ENCODE measurements around the gene TLE1.

DNA sequence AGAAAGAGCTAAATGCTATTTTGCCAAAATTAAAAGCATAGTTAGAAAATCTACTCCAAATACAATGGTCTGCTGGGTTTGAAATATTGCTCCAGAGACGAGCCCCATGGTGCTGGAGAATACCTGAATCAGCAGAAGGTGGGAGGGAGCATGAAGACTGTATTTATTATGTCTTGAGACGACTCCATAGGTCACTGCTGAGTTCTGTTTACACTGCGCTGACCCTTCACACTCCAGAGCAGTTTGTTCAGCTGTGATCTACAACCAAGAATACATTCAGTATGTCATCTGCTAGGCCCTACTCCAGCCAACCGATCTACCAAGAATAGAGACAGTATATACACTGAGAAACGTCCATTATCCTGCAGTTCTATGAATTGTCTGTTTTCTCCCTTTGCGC is 150.5 kb downstream of the TLE1 start:
- TF ChIP-seq, protein P1, sequence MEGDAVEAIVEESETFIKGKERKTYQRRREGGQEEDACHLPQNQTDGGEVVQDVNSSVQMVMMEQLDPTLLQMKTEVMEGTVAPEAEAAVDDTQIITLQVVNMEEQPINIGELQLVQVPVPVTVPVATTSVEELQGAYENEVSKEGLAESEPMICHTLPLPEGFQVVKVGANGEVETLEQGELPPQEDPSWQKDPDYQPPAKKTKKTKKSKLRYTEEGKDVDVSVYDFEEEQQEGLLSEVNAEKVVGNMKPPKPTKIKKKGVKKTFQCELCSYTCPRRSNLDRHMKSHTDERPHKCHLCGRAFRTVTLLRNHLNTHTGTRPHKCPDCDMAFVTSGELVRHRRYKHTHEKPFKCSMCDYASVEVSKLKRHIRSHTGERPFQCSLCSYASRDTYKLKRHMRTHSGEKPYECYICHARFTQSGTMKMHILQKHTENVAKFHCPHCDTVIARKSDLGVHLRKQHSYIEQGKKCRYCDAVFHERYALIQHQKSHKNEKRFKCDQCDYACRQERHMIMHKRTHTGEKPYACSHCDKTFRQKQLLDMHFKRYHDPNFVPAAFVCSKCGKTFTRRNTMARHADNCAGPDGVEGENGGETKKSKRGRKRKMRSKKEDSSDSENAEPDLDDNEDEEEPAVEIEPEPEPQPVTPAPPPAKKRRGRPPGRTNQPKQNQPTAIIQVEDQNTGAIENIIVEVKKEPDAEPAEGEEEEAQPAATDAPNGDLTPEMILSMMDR (IDR thresholded peaks at IDR 0.05 in 2 of 3, conservative IDR thresholded peaks at IDR 0.05 in 1 of 3; ENCODE audit: borderline replicate concordance in 1 of 3, insufficient read depth in 1 of 3, low read depth in 2 of 3, low read length in 2 of 3), result no peak
- TF ChIP-seq SP1 (IDR thresholded peaks at IDR 0.05; ENCODE audit: low read depth) (no peak), JUND (IDR thresholded peaks at IDR 0.05) (no peak), YY1 (IDR thresholded peaks at IDR 0.05; ENCODE audit: extremely low read depth, insufficient replicate concordance, low read depth, low read length) (no peak), POLR2A (IDR thresholded peaks at IDR 0.05; ENCODE audit: borderline replicate concordance, extremely low read depth, insufficient read depth, insufficient read length) (no peak), EZH2 (IDR thresholded peaks at IDR 0.05) (no peak)
- TF ChIP-seq, protein P2, sequence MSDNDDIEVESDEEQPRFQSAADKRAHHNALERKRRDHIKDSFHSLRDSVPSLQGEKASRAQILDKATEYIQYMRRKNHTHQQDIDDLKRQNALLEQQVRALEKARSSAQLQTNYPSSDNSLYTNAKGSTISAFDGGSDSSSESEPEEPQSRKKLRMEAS (IDR thresholded peaks at IDR 0.05), result no peak
- TF ChIP-seq, protein P3, sequence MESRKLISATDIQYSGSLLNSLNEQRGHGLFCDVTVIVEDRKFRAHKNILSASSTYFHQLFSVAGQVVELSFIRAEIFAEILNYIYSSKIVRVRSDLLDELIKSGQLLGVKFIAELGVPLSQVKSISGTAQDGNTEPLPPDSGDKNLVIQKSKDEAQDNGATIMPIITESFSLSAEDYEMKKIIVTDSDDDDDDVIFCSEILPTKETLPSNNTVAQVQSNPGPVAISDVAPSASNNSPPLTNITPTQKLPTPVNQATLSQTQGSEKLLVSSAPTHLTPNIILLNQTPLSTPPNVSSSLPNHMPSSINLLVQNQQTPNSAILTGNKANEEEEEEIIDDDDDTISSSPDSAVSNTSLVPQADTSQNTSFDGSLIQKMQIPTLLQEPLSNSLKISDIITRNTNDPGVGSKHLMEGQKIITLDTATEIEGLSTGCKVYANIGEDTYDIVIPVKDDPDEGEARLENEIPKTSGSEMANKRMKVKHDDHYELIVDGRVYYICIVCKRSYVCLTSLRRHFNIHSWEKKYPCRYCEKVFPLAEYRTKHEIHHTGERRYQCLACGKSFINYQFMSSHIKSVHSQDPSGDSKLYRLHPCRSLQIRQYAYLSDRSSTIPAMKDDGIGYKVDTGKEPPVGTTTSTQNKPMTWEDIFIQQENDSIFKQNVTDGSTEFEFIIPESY (IDR thresholded peaks at IDR 0.05; ENCODE audit: extremely low read depth, insufficient replicate concordance, low read length), result no peak

All from HCT116 (cell line).